GM13977 (cell line): ENCODE measurements around the gene RNLS.

ENCODE experiments used
- DNase-seq: peaks from one replicate; pipeline ENCODE4 v3.0.0; 2012; ENCODE audit warnings: low spot score
- in situ Hi-C: fragments of 300-500 bp; cut with MboI; formaldehyde crosslinking; loops from one replicate; pipeline ENCODE4 v1.12.0; 2022; ENCODE audit warnings: low sequenced_read_pairs, low pct_unique_long_range_greater_than_20kb, mixed read lengths, inconsistent platforms; ENCODE audit not compliant: unreplicated experiment
- TF ChIP-seq, protein P1 (sequence below): IDR thresholded peaks from 2 replicates; pipeline ENCODE4 v1.5.1; 2012; ENCODE audit warnings: mild to moderate bottlenecking, control low read depth; ENCODE audit not compliant: insufficient read depth; ENCODE audit errors: extremely low read depth, missing control alignments

The RNLS gene

DNA sequence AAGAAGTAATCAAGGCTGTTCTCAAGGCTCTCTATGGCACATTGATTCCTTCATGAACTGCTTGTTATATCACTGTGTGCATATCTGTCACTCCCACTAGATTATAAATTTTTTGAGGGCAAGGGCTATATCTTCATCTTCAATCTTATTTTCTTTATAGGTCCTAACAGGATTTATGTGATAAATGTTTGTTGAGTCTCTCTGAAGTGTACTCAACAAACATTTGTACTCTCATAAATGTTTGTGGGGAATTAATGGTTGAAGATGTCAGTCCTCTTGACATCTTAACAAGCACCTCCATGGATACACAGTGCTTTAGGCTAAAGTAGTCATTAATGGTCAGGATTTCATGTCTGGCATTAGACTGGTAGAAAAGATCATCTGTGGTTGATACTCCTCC is 143.2 kb downstream of the RNLS start:
- no peak for DNase-seq
- TF ChIP-seq, protein P1, sequence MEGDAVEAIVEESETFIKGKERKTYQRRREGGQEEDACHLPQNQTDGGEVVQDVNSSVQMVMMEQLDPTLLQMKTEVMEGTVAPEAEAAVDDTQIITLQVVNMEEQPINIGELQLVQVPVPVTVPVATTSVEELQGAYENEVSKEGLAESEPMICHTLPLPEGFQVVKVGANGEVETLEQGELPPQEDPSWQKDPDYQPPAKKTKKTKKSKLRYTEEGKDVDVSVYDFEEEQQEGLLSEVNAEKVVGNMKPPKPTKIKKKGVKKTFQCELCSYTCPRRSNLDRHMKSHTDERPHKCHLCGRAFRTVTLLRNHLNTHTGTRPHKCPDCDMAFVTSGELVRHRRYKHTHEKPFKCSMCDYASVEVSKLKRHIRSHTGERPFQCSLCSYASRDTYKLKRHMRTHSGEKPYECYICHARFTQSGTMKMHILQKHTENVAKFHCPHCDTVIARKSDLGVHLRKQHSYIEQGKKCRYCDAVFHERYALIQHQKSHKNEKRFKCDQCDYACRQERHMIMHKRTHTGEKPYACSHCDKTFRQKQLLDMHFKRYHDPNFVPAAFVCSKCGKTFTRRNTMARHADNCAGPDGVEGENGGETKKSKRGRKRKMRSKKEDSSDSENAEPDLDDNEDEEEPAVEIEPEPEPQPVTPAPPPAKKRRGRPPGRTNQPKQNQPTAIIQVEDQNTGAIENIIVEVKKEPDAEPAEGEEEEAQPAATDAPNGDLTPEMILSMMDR: no peak
- in situ Hi-C loops: no loop called here

DNA sequence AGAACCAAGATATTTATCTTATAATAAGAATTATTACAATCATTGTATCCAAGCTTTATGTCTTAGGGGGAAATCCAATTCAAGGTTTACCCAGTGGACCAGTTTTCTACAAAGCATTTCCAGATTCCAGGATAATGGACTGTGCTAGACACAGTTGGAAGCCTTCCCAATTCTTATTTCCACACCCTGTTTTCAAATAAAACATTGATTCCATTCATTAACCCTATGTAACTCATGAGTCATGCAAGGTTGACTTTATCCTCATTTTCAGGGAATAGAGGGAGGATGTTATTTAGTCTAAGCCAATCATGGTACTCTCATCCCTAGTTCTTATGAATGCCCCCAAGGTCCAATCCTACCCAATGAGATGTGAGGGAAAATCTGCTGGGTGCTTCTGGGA is 145.7 kb downstream of the RNLS start:
- TF ChIP-seq, protein P1: no peak
- no peak for DNase-seq
- in situ Hi-C loops: no loop called here

DNA sequence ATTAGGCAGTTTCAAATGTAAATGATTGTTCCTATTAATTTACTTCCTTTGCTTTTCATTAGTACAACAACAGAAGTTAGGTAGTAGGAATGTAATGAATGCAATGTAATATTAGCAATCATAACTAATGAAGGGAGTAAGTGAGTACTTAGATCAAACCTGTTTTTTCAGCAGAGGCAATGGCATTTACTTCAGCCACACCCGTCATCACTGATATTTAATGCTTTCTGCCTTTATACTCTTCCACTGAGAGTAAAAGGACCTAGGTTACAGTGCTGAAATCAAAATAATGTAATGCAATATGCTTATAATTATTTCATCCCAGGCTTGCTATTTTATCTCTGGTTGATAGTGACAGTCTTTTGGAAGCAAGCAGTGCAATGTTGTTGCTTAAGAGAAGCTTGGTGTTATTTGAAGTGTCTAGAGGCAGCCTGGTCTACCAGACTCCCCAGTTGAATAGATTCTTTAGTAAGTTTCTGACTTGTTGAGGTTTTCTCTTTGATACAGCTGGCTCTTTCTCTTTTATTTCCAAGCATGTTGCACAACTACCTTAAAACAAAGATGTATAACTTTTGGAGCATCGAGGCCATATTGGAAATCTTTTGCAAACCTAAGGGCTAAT is 149.4 kb downstream of the RNLS start:
- TF ChIP-seq, protein P1: no peak
- no peak for DNase-seq
- in situ Hi-C loops: no loop called here

DNA sequence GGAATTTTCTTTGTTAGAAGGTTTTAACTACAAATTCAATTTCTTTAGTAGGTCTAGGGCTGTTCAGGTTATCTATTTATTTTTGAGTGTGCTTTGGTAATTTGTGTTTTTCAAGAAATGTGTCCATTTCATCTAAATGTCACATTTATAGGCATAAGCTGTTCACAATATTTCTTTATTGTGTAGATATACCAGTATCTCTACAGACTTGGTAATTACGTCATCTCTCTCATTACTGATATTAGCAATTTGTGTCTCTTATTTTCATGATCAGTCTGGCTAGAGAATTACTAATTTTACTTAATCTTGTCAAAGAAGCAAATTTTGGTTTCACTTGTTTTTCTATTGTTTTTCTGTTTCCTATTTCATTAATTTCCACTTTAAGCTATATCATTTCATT is 152.0 kb downstream of the RNLS start:
- in situ Hi-C loops: no loop called here
- TF ChIP-seq, protein P1: no peak

DNA sequence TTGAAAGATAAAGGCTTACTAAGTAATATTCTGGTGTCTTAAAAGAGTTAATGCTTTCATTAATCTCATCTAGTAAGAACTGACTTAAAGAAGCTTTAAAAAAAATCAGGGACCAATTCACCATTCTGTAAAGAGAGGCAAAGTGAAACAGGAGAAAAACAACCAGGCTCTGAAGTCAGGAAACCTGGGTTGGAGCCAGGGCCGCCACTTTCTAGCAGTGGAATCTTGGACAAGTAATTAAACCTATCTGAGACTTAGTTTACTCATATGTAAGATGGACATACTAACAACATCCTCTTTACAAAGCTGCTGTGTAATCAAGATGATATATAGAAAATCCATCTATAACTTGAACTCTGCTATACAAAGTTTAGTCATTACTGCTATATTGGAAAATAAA is 154.1 kb downstream of the RNLS start:
- TF ChIP-seq, protein P1: no peak
- no peak for DNase-seq
- in situ Hi-C loops: no loop called here

More for the DNA sequence above, 152.0 kb downstream of the RNLS start:
- no peak for DNase-seq

DNA sequence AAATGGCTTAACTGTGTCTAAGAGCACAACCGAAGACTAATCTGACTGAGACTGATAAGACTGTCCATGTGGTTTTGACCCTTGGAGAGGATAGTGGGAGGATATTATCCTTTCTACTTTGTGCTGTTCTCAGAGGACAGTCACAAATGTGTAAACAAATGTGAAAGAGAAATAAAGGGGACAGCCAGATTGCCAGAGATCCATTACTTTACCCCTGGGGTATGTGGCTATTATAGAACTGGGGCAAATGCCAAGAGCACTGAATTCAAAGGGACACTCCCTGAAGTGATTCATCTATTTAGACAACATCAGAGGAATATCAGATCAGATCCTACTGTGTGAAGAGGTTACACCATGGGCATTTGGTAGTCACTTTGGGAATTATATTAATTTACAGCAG is 154.7 kb downstream of the RNLS start:
- TF ChIP-seq, protein P1: no peak
- in situ Hi-C loops: no loop called here
- no peak for DNase-seq
